GM21528 (cell line): Measurements from ENCODE around the gene PDE3A.
"Not testable (repeated sequence)": the region's sequence is repeated elsewhere in the genome, so short reads cannot be mapped to it uniquely, and the experiment has no call there.

Source experiments
- ATAC-seq: cut with Tn5 transposase; IDR thresholded peaks from one replicate; pipeline ENCODE4 v1.9.1; 2021; ENCODE audit warnings: mild to moderate bottlenecking, moderate library complexity; ENCODE audit not compliant: unreplicated experiment, low FRiP score

PDE3A gene

DNA sequence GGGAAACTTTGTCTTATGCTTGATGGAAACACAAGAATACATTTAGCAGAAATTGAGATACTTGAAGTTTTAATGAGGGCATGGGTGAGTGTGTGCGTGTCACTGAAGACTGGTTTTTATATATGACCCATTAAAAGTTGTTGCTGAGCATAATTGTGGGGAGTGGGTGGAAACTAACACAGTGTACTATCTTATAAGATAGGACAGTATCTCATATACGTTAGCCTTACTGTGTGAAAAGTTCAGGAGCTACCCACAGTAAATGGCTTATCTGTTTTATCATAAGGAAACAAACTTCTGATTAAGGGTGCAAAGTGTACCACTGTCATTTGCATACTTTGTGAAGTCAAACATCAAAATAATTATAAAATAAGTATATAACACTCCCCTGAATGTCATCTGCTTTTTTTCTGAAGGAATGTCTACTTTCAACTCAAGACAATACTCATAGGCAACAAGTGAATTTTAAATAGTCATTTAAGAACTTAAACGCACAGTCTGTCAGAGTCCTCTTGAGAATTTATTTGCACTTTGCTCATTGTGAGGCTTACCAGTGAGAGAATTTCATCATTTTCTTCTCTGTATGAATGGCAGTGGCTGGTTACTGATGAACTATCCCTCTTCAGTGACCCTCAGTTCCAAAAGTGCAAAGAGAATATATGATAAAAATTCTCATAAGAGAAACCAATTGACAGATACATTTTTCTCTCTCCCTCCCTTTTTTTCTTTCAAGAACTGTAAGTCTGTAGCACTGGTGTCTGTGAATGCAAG, 4.2 kb downstream of the PDE3A start:
- no peak for ATAC-seq

DNA sequence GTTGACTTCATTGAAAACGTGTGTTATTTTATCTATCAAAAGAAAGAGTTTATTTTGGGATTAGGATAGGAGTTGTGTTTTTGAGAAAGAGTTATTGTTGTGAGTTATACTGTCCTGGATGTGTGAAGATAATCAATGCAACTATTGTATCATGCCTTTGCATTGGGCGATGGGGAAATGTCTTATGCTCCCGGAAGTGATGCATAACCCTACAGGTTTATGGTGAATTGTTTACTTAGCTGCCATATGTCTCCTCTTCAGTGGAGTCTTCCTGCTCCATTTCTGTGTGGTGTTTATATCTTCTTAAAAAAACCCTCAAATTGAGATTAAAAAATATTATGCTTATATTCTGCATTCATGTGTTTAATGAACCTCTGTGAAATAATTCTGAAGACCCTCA, 6.5 kb downstream of the PDE3A start:
- no peak for ATAC-seq

DNA sequence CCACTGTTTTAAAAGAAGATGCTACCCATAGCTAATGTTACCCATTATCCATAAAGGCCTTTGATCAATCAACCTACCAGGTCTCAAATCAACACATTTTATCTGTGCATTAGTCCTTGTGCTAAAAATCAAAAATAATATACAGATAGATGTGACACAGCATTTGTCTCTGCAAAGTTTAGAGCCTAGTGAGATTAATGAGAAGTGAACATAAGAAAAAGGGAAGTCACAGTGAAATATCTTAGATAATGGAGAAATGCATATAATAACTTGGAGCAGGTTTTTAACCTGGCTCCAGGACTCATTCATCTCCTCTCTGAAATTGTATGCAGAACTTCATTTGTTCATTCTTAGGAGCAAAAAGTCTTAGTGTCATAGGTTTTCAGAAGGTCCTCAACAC, 7.2 kb downstream of the PDE3A start:
- ATAC-seq = no peak

DNA sequence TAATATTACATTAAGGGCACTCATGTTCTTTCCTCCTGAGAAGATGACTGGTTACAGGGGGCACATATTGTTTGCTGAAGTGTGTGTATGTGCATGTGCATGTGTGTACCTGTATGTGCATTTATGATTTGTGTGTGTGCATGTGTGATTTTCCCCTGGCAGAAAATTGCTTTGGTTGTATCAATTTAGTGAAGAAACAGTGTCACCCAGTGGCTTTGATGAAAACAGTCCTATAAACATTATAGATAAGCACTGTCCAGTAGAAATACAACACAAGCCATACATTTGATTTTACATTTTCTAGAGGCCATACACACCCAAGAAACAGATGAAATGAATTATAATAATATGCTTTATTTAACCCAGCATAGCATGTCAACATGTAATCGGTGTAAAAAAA, 8.6 kb downstream of the PDE3A start:
- no peak for ATAC-seq

DNA sequence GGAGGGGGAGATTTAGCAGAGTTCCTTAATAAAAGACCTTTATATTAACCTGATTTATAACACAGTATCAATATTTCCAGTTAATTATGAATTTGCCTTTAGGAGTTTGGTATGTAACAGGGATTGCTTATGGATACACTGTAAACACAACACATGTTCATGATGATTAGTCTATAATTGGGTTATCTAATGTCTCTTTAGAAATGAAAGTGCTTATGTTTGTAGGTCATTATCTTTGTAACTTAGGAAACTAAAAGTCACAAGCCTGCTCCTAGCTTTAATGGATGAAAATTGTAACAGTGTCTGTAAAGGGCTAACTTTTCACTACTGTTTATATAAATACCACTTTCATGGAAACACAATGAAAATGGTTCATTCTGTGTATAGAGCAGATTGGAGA, 9.4 kb downstream of the PDE3A start:
- ATAC-seq = no peak

DNA sequence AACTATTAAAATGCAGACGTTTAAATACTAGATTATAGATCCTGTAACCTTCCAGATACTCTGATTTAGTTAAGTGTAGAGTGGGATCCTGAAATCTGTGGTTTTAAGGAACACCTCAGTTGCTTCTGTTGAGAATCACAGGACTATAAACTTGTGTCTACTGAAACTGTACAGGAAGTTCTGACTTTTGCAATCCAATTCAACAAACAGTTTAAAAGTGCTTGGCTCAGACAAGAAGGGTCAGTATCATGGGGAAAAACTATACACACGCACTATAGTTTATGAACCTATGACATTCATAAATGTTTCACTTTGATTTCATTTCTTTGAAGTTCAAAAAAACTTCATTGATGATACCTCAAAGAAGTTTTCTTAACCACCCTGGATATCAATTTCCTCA, 13.8 kb downstream of the PDE3A start:
- no peak for ATAC-seq

DNA sequence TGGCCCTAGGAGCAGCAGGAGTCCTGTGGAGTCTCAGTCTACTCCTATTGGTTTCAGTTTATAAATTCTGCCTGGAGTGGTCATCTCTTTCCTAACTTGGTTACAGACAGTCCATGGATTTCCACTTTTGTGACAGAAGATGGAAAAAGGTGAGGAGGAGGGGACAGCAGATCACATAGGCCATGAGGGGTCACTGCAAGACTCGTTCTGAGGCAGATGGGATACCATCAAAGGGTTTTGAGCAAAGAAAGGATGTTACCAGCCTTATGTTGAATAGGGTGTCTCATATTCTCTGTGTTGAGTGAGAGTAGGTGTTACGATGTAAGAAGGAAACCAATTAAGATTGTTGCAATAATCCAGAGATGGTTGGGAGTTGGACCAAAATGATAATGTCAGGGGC, 15.3 kb downstream of the PDE3A start:
- no peak for ATAC-seq

DNA sequence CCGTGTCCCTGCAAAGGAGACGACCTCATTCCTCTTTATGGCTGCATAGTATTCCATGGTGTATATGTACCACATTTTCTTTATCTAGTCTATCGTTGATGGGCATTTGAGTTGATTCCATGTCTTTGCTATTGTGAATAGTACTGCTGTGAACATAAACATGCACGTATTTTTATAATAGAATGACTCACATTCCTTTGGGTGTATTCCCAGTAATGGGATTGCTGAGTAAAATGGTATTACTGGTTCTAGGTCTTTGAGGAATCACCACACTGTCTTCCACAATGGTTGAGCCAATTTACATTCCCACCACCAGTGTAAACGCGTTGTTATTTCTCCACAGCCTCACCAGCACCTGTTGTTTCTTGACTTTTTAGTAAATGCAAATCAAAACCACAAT, 16.5 kb downstream of the PDE3A start:
- not testable (repeated sequence) for ATAC-seq

DNA sequence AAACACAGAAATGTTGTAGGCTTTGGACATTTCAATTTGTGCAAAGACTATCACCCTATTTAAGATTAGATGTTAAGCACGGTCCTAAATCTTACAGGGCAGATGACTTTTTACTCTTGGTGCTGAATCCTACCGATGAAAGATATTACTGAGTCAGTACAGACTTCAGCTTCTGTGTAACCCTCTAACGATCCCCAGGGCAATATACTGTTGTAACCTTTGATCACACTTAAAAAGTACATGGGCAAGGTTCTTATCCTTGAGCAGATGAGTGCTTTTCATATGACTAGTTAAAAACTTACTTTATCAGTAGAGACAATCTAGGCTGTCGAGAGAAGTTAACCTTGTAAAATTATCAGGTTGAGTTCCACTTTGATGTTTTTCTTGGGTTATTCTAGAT, 22.5 kb downstream of the PDE3A start:
- ATAC-seq = no peak

DNA sequence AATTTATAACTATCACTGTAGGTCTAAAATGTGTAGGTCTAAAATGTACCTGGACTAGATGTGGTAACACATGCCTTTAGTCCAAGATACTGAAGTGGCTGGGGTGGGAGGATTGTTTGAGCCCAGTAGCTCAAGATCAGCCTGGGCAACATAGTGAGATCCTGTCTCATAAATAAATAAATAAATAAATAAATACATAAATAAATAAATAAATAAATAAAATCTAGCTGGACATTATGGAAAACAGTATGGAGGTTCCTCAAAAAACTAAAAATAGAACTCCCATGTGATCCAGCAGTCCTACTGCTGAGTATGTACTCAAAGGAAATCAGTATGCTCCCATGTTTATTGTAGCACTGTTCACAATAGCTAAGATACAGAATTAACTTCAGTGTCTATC, 24.0 kb downstream of the PDE3A start:
- ATAC-seq = no peak

DNA sequence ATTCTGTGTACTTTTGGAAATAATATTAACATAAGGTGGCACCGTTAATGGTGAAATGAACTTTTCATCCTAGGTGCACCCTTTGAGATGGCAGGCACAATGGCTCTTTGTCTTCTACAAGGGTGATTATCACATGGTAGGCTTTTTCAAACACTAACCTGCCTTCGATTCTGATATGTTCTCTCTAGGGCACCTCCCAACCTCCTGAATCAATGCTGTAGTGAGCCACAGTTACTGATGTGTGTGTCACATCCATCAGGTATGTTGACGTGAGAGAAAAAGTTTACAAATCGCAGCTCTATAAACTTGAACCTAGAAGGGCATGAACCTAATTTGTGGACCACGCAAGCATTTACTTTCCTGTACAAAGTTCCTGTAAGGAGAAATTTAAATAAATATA, 25.4 kb downstream of the PDE3A start:
- no peak for ATAC-seq

DNA sequence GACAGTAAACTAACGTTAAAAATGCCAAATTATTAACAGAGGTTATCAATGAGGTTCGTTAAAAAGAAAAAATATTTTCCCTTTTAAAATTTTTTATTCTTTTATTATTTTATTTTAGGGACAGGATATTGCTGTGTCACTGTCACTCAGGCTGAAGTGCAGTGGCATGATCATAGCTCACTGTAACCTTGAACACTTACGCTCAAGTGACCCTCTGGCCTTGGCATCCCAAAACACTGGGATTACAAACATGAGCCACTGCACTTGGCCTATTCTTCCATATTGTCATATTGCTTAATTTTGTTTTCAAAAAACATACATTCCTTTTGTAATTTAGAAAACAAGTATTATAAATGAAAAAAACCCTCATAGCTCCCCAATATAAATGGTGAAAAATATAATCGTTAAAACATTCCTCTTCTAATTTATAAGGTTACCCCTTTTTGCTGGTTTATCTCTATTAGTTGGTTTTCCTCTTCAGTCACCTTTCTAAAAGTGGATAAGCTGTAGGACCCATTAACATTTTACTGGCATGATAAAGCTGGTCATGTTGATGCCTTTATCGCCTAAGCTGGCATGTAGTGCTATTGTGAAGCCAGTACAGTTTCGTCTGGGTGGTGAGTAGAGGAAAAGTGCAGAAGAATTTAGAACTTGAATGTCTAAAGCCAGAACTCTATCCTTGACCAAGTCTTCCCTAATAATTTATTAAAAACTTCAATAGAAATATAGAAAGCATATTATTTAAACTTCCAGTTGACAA, 27.6 kb downstream of the PDE3A start:
- no peak for ATAC-seq

DNA sequence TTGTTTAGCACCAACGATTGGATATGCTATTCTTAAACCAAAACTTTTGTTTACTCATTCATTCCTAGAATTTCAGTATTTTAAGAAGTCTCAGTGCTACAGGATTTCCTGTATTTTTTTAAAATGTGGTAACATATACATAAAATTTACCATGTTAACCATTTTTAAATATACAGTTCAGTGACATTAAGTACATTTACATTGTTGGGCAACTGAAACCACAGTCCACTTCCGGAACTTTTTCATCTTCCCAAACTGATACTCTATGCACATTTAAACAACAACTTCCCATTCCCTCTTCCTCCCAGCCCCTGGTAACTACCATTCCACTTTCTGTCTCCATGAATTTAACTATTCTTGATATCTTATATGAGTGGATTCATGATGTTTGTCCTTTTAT, 30.3 kb downstream of the PDE3A start:
- no peak for ATAC-seq

DNA sequence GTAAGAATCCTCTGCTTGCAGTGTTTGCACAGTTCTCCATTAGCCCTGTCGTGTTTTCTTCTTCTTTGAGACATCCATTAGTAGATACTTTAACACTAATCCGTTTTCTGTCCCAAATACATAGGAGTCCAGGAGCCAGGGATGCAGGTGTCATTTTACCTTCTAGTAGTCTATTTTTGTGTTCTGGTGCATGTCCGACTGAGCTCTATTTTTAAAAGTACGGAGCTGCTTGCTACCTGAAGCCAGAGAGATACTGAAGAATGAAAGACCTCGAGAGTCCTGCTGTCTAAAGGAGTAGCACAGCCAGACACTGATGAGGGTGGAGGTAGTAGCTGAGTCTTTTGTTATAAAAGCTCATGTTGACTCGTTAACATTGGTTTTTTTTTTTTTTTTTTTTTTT, 31.7 kb downstream of the PDE3A start:
- ATAC-seq = no peak

DNA sequence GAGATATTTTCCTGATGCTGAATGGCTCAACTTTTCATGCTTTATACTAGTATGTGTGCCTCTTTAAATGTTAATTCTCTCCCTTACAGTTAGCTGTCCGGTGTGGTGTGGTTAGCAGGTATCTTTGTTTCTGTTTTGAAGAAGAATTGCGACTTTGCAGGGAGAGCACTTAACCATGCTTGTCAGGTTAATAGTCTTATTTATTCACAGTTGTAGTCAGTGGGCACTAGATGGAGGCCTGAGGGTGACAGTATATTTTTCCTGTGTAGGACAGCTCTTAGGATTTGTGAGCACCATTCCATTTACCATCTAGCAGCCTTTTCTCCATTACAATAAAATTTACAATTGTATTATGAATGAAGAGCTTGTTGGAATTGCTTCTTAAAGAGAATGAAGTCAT, 34.9 kb downstream of the PDE3A start:
- ATAC-seq = no peak

DNA sequence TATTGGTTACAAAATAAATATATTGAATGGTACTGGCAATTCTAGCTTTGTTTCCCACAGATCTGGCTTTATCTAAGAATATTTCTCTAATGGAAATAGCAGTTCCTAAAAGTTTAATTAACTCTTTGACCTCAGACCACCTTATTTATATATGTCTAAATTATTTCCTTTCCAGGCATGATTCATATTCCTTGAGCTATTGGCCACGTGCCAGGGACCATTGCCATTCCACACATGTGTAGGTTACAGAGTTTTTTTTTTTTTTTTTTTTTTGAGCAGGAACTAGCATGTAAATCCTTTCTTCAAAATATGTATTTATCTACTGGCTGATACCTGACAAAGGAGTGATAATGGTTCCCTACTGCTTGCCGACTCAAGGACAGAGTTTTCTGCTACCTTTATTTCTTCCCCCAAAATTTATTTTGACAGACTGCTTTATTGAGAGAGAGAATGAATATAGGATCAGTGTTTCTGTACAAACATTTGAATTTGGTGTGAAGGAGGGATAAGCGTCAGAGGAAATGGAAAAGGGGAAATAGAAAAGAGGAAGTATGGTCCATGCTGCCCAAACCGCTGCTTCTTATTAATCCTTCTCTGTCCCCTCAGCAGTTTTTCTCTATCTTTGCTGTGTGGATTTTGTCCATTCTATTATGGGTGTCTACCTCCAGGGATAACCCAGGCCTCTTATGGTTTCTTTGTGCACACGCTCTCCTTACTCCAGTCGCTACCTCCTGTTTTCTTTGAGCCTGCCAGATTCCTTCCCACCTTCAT, 36.4 kb downstream of the PDE3A start:
- ATAC-seq = no peak

DNA sequence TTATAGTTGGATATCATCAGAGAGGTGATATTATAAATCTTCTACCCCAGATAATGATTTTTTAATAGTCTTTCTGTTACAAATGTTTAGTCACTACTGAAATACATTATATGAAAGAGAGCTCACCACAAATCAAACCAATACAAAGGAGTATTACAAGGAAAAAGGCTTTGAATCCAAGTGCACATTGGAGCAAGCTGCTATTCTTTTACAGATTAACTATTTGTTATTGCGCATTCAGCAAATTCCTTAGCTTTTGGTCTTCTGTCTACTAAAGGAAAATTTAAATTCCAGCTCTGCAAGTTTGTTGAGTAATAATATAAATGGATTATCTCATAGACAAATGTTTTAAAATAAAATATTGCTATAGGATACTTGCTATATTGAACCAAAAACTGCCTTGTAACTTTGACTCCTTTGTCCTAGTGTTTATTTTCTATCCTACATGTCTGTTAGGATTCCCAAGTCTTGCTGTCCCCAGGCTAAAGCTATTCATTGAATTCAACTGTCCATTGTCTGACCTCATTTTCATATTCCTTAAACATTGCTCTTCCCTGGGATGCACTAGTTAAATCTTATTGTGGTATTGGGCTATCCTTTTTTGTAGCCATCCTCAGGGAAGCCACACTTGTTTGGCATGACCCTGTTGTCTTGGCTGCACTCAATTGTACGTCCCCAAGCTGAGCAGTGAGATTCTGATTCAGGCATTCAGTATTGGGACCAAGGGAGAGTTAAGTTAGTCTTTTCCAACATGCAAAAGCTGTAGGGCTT, 41.5 kb downstream of the PDE3A start:
- no peak for ATAC-seq

DNA sequence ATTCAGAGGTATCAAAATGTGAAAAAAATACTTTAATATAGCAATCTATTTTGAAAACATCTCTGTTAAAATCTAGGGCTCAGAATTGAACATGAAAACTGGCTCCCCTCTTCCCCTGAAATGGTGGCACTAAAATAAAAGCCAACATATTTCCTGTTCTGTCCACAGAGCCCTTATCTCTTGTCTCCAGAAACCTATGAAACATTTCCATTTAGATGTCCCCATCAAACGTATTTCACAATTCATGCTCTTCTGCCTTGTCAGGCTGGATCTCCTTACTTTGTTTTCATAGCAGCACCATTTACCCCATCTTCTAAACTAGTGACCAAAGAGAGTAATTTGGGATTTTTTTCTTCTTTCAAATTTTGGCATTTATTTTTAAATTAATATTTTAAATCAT, 42.4 kb downstream of the PDE3A start:
- ATAC-seq = no peak

DNA sequence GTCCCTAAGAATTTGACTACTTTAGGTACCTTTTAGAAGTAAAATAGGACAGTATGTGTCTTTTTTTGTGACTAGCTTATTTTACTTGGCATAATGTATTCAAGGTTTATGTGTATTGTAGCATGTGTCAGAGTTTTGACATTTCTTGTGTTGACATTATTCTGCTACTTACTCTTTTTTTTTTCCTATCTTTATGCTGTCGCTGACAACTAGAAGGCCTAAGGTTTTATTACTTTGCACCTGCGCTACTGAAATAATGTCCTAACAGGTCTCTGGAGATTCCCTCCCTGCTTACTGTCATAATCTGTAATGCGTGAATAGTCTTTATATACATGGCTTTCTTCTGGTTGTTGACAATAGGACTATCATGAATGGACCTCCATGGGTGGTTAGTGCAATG, 43.0 kb downstream of the PDE3A start:
- no peak for ATAC-seq

DNA sequence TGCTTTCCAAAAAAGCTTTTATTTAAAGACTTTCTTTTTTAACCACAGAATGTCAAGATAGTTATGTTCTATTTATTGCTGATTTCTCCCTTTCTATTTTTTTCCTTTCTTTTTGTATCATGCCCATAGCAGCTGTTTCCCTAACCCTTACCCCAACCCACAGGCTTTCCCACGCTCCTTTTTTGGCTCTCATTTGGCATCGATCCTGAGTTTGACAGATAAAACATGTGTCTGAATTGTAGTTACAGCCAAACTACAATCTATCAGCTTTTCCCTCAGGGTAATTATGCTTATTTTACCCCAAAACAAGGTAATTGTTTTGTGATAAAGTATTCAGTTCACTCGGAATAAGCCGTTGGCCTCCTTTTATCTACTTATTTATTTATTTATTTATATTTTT, 46.7 kb downstream of the PDE3A start:
- ATAC-seq = no peak

DNA sequence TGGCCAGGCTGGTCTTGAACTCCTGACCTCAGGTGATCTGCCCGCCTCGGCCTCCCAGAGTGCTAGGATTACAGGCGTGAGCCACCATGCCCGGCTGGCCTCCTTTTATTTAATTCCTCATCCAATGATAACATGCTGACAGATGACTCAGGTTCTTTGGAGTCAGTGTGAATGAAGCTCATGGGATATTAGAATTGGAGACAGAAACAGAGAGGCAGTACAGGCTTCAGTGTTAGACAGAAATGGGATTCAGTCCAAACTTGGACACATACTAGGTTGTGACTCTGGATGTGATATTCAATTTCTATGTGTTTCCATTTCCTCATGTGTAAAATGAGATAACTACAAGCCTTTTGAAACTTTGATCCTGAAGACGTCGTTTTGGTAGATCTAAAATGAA, 47.3 kb downstream of the PDE3A start:
- ATAC-seq = no peak
